ENCODE data around the gene SMTN. TPM values are rescaled to one million over a fixed set of nuclear protein-coding genes. Genes with fewer than 3 reads are reported as not detected.

The SMTN gene
- total and polyA plus RNA-seq, 3 donors from 2014 or later, result 31.6 to 52.5 (median 50.1) TPM

DNA sequence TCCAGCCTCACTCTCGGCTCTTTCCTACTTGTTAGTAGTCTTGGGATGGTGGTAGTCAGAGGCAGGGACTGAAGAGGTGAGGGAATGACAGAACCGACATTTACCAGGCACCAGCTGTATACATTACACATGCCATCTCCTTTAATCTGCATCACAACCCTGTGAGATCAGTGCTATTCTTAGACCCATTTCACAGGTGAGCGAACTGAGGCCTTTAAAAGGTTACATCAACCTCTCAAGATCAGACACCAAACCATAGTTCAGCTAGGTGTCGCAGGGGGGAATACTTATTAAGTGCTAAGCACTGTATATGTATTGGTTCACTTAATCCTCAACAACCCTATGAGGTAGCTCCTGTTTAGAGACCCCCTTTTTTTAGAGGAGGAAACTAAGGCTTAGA, 53.6 kb downstream of the SMTN start:
- Histone ChIP-seq H3K36me3 (ENCODE audit: low read depth, missing control alignments) (no peaks in the 10 kb centered on the region), H3K27ac (no peak overlapping the region), H3K4me1 (no peaks in the 10 kb centered on the region), H3K4me3 (no peak overlapping the region), H3K9me3 (no peaks in the 10 kb centered on the region), H3K27me3 (no peaks in the 10 kb centered on the region)
- intact Hi-C loops (cut with DNase I; ENCODE audit: low total_unique reads), result no loop called here
- no peak for DNase-seq
- 89 to 90% methylated on average over 4 of the region's 4 CpGs for WGBS, 2 donors
- TF ChIP-seq, protein P1, sequence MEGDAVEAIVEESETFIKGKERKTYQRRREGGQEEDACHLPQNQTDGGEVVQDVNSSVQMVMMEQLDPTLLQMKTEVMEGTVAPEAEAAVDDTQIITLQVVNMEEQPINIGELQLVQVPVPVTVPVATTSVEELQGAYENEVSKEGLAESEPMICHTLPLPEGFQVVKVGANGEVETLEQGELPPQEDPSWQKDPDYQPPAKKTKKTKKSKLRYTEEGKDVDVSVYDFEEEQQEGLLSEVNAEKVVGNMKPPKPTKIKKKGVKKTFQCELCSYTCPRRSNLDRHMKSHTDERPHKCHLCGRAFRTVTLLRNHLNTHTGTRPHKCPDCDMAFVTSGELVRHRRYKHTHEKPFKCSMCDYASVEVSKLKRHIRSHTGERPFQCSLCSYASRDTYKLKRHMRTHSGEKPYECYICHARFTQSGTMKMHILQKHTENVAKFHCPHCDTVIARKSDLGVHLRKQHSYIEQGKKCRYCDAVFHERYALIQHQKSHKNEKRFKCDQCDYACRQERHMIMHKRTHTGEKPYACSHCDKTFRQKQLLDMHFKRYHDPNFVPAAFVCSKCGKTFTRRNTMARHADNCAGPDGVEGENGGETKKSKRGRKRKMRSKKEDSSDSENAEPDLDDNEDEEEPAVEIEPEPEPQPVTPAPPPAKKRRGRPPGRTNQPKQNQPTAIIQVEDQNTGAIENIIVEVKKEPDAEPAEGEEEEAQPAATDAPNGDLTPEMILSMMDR (IDR thresholded peaks at IDR 0.05), result no peak
- TF ChIP-seq POLR2A (IDR thresholded peaks at IDR 0.05), result no peak

DNA sequence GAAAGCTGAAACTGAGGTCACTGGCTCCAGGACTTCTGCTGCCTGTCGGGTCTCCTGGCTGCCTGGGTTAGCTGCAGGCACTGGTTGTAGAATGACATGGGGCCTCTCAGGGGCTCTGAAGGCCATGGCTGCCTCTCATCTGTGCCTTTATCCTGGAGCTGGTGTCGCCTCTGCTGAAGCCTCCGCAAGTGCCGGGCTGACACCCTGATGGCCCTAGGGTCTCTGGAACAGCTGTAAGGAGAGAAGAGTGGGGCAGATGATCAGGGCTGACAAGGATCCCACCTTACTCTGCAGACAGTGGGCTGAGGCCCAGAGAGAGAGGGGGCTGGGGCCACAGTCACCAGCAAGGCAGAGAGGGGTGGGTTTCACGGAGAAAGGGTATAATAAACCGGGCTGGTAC, 54.6 kb downstream of the SMTN start:
- DNase-seq, result no peak
- no peak overlapping the region for H3K4me3 ChIP-seq
- H3K27me3 ChIP-seq, result no peaks in the 10 kb centered on the region
- TF ChIP-seq POLR2A (IDR thresholded peaks at IDR 0.05), result no peak
- TF ChIP-seq, protein P1 (IDR thresholded peaks at IDR 0.05), result no peak
- WGBS, 2 donors, result 91 to 98% methylated on average over 3 to 6 of the region's 6 CpGs
- H3K27ac ChIP-seq, result no peak overlapping the region
- no peaks in the 10 kb centered on the region for H3K4me1 ChIP-seq
- no peaks in the 10 kb centered on the region for H3K9me3 ChIP-seq
- intact Hi-C loops (cut with DNase I; ENCODE audit: low total_unique reads), result no loop called here
- H3K36me3 ChIP-seq (ENCODE audit: low read depth, missing control alignments), result no peaks in the 10 kb centered on the region

DNA sequence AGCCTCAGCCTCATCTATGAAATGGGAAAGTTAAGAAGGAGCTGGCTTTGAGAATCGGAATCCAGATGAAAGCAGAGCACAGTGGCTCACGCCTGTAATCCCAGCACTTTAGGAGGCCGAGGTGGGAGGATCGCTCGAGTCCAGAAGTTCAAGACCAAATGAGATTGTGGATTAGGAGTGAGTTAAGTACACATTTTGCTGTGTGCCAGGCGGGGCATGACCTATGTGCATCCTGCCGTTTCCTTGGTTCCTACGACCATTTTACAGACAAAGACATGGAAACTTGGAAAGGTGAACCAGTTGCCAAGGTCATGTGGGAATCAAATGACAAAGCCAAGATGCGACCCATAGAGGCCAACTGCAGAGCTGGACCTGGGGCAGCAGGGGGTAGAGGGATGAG, 55.0 kb downstream of the SMTN start:
- Histone ChIP-seq H3K9me3 (no peaks in the 10 kb centered on the region), H3K27me3 (no peaks in the 10 kb centered on the region), H3K36me3 (ENCODE audit: low read depth, missing control alignments) (no peaks in the 10 kb centered on the region), H3K4me1 (no peaks in the 10 kb centered on the region), H3K27ac (no peak overlapping the region), H3K4me3 (no peak overlapping the region)
- 83 to 90% methylated on average over 9 of the region's 9 CpGs for WGBS, 2 donors
- TF ChIP-seq POLR2A (IDR thresholded peaks at IDR 0.05), result no peak
- TF ChIP-seq, protein P1 (IDR thresholded peaks at IDR 0.05), result no peak
- intact Hi-C loops (cut with DNase I; ENCODE audit: low total_unique reads), result no loop called here
- DNase-seq, result no peak

DNA sequence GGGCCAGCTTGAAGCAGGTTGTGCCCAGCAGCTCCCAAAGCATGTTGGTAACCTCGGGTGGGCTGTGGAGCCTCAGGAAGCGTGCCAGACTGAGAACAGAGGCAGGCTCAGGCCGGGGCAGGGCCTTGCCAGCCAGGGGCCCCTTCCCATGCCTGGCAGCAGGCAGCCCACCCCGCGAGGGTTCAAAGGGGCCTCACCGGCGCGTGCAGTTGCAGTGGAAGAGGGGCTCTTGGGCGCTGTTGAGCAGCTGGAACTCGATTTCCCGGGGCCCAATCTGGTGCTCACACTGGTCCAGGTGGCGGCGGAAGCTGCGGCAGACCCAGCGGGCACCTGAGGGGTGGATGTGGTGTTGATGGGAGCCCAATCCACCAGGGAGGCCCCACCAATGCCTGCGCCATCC, 55.6 kb downstream of the SMTN start:
- Histone ChIP-seq H3K27me3 (no peaks in the 10 kb centered on the region), H3K27ac (no peak overlapping the region), H3K4me1 (no peaks in the 10 kb centered on the region), H3K9me3 (no peaks in the 10 kb centered on the region), H3K36me3 (ENCODE audit: low read depth, missing control alignments) (no peaks in the 10 kb centered on the region), H3K4me3 (no peak overlapping the region)
- DNase-seq, result no peak
- no peak for TF ChIP-seq POLR2A (IDR thresholded peaks at IDR 0.05)
- TF ChIP-seq, protein P1 (IDR thresholded peaks at IDR 0.05), result no peak
- intact Hi-C loops (cut with DNase I; ENCODE audit: low total_unique reads), result no loop called here
- 95 to 100% methylated on average over 2 to 16 of the region's 16 CpGs for WGBS, 2 donors

DNA sequence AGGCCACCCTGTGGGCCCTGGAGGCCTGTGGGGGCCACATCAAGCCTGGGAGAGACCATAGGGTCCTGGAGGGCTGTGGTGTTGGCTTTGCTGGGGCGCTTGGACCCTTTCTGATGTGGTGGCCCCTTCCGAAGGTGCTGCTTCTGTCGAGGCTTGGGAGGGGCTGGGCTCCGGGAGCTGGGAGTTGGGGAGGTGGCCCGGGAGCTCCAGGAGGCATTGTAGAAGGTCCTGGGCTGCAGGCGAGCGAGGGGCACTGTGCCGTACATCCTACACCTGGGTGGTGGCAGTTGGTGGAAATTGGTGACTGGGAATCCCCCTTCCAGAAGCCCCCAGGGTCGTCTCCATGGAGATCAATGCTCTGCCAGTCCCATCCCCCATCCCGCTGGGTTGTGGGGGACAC, 56.6 kb downstream of the SMTN start:
- Histone ChIP-seq H3K27me3 (no peaks in the 10 kb centered on the region), H3K27ac (no peak overlapping the region), H3K4me3 (no peak overlapping the region), H3K9me3 (no peaks in the 10 kb centered on the region), H3K4me1 (no peaks in the 10 kb centered on the region), H3K36me3 (ENCODE audit: low read depth, missing control alignments) (no peaks in the 10 kb centered on the region)
- TF ChIP-seq, protein P1 (IDR thresholded peaks at IDR 0.05), result no peak
- TF ChIP-seq POLR2A (IDR thresholded peaks at IDR 0.05), result no peak
- WGBS, 2 donors, result 81 to 82% methylated on average over 10 of the region's 10 CpGs
- no peak for DNase-seq
- intact Hi-C loops (cut with DNase I; ENCODE audit: low total_unique reads), result no loop called here

Measured in testis (tissue), 3 donors.